ENCODE data around the gene GNLY.
"Not testable (repeated sequence)": the region's sequence is repeated elsewhere in the genome, so short reads cannot be mapped to it uniquely, and the experiment has no call there.

Gene GNLY

GRCh38 chr2:85665264-85665937, 28.8 kb upstream of the GNLY start:
- no peak for DNase-seq

- no peak for DNase-seq
Measured at GRCh38 chr2:85666016-85666415, 28.1 kb upstream of the GNLY start.

- DNase-seq: no peak
Measured at GRCh38 chr2:85666435-85667316, 27.5 kb upstream of the GNLY start.

- DNase-seq: no peak
Measured at GRCh38 chr2:85667561-85668008, 26.6 kb upstream of the GNLY start.

GRCh38 chr2:85668009-85668856, 25.9 kb upstream of the GNLY start, which contains the start of gene SFTPB:
TSS of gene SFTPB (minus strand) at chr2:85668199. CDS start at chr2:85668183, 16 bp downstream.
- no peak for DNase-seq

GRCh38 chr2:85668857-85669142, 25.4 kb upstream of the GNLY start:
- no peak for DNase-seq

GRCh38 chr2:85669549-85669948, 24.6 kb upstream of the GNLY start:
- DNase-seq: no peak

- DNase-seq: not testable (repeated sequence)
Measured at GRCh38 chr2:85670416-85670815, 23.7 kb upstream of the GNLY start.

- no peak for DNase-seq
Measured at GRCh38 chr2:85672456-85672855, 21.7 kb upstream of the GNLY start.

- no peak for DNase-seq
Measured at GRCh38 chr2:85673716-85674375, 20.3 kb upstream of the GNLY start.

GRCh38 chr2:85674417-85674816, 19.7 kb upstream of the GNLY start:
- no peak for DNase-seq

- no peak for DNase-seq
Measured at GRCh38 chr2:85675427-85675826, 18.7 kb upstream of the GNLY start.

GRCh38 chr2:85675866-85676548, 18.2 kb upstream of the GNLY start:
- DNase-seq: no peak

GRCh38 chr2:85678377-85678776, 15.8 kb upstream of the GNLY start:
- no peak for DNase-seq

GRCh38 chr2:85678794-85679672, 15.1 kb upstream of the GNLY start:
- peak; percentile 63 for DNase-seq

GRCh38 chr2:85680707-85681371, 13.3 kb upstream of the GNLY start:
- no peak for DNase-seq

GRCh38 chr2:85681372-85681763, 12.8 kb upstream of the GNLY start:
- DNase-seq: no peak

- no peak for DNase-seq
Measured at GRCh38 chr2:85681776-85682175, 12.4 kb upstream of the GNLY start.

- DNase-seq: no peak
Measured at GRCh38 chr2:85682378-85682777, 11.8 kb upstream of the GNLY start.

- DNase-seq: no peak
Measured at GRCh38 chr2:85684380-85684779, 9.8 kb upstream of the GNLY start.

- no peak for DNase-seq
Measured at GRCh38 chr2:85684806-85685205, 9.4 kb upstream of the GNLY start.

All from activated effector memory CD4-positive, alpha-beta T cell treated with Interleukin-2 at 50 U/mL for 16 hours (primary cell).